GM18870 (cell line): ENCODE data around the gene CDH23.

Experiments
- ATAC-seq: cut with Tn5 transposase; IDR thresholded peaks from one replicate; pipeline ENCODE4 v1.9.1; 2021; ENCODE audit warnings: moderate library complexity; ENCODE audit not compliant: unreplicated experiment

The CDH23 gene

DNA sequence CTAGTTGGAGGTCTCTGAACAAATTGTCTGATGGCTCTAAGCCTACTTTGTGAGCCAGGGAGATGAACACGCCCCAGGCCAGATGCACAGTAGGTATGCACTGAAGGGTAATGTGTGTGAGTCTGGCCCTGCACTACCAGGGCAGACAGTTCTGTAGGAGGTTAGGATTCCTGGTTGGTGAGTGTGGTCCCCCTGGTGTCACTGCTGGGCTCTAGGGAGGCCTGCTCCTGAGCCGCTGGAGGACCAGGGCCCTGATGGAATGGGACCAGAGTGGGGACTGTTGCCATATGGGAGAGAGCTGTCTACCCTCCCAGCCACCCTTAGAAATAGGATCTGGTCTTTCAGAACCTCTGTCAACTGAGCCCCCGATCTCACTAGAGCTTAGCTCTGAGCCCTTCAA, 42.0 kb downstream of the CDH23 start:
- no peak for ATAC-seq

GRCh38 chr10:71439670-71440425, 43.1 kb downstream of the CDH23 start:
- no peak for ATAC-seq

GRCh38 chr10:71440506-71441035, 43.9 kb downstream of the CDH23 start:
- no peak for ATAC-seq

- ATAC-seq: no peak
Observed at GRCh38 chr10:71442000-71442399, 45.3 kb downstream of the CDH23 start.

DNA sequence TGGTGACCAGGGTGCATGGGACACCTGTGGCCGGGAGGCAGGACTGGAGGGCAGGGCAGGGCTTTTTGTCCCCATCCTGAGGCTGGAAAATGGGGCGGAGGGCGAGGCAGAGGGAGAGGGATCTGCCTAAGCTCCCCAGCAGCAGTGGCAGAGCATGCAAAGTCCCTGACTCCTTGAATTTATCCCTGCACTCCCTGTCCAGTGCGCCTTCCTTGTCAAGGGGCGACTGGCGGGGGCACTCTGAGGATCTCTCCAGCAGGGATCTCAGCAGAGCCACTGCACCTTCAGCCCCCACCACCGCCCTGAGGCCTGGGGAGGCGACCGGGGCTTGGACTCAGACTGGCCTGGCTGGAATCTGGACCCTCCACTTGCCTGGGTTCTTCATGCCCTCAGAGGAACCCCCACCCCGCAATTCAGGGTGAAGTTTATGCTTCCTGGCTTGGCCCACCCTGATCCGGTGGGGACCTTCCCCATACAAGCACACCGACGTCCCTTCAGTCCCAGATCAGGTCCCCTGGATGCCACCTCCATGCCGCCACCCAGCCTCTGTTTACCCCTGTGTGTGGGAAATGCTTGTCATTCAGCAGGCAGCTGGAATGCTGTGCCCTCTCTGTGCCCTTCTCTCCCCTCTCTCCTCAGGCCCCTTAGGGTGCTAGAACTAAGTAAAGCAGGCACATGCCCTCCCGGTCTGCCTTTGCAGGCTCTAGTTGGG, 46.3 kb downstream of the CDH23 start:
- ATAC-seq: no peak

DNA sequence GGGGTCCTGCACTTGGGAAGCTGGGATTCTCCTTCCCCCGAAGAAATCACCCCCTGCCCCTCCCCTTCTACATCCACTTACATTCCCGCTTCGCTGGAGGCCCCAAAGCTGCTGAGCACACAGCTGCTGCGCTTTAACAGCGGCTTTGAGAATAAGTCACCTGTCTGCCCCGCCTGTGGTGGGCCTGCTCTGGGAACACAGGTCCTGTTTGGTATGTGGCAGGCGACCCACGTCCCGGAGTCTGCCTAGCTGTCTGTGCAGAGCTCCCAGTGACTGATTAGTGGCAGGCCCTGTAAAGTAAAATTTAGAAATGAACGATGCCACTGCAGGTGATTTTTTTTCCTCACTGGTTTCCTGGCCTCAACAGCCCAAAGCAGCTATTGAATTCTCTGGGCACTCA, 47.0 kb downstream of the CDH23 start:
- ATAC-seq: no peak

DNA sequence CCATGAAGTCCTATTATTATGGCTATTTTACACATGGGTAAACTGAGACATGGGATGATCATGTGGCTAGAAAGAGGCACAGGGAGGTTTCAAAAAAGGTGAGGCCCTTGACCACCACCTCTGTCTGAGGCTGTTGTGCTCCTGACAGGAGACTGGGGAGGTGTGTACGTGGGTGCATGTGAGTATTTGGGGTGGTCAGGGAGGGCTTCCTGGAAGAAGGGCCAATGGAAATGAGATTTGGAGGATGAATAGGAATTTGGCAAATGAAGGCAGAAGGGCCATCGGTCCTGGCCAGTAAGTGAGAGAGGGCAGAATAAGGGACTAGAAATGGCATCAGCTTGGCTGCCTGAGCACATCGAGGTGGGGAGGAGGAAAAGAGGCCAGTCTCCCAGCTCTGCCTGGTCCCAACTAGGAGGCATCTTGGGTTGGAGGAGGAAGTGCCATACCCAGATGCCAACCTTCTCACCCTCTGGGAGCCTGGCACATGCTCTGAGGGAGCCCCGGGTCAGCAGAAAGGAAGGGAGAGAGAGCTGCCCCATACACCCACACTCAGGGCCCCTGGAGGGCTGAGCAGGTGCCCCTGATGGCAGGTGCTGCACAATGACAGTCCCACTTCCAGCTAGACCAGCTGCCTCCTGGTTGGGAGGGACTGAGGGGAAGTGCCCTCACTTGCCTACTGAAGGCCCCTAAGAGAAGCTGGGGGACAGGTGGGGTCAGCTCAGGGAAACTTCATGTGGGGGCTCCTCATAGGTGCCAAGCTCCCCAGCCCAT, 47.7 kb downstream of the CDH23 start:
- ATAC-seq: no peak

- ATAC-seq: no peak
Observed at GRCh38 chr10:71447676-71448075, 51.0 kb downstream of the CDH23 start.

DNA sequence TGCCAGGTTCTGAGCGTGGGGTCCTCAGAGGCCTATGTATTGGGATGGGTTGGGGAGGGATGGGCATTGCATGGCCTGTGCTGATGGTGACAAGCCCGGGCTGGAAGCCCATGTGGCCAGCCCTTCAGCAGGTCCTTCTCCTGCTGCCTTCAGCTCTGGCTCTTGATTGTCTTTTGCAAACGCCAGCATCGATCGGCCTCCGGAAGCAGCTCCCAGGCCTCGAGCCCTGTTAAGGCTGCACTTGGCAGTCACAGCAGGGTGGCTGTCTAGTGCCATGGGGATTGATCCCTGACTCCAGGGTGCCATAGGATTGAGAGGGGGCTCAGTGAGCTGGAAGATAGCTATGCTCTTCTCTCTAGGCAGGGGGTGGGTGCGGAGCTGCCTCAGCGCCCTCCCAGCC, 51.4 kb downstream of the CDH23 start:
- no peak for ATAC-seq

GRCh38 chr10:71449026-71449425, 52.3 kb downstream of the CDH23 start:
- ATAC-seq: no peak

GRCh38 chr10:71451754-71452153, 55.0 kb downstream of the CDH23 start:
- no peak for ATAC-seq

- no peak for ATAC-seq
Observed at GRCh38 chr10:71453186-71453585, 56.5 kb downstream of the CDH23 start.

- no peak for ATAC-seq
Observed at GRCh38 chr10:71454347-71454746, 57.6 kb downstream of the CDH23 start.

DNA sequence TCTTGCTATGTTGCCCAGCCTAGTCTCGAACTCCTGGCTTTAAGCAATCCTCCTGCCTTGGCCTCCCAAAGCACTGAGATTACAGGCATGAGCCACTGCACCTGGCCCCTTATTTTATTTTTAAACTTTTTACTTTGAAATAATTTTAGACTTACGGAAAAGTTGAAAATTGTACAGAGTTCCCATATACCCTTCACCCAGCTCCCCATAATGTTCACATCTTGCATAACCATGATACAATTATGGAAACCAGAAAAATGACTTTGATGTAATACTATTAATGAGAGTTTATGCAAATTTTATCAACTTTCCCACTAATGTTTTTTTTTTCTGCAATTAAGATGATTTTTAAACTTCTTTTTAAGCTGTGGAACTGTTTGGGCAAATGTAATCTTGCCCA, 58.3 kb downstream of the CDH23 start:
- ATAC-seq: no peak

DNA sequence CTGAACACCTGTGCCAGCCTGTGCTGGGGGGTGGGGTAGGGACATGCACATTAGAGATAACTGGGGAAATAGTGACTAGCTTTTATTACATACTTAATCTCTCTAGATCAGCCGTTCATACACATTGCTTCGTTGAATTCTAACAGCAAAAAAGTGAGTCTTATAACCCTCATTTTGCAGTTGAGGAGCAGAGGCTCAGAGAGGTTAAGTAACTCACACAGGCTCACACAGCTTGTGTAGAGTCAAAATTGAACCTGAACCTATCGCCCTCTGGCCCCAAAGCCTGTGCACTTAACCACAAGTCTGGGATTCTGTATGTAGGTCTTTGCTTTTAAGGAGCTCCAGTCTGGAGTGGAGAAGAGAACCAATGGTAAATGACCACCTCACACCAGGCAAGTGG, 59.9 kb downstream of the CDH23 start:
- no peak for ATAC-seq

- ATAC-seq: no peak
Observed at GRCh38 chr10:71457908-71458307, 61.2 kb downstream of the CDH23 start.

DNA sequence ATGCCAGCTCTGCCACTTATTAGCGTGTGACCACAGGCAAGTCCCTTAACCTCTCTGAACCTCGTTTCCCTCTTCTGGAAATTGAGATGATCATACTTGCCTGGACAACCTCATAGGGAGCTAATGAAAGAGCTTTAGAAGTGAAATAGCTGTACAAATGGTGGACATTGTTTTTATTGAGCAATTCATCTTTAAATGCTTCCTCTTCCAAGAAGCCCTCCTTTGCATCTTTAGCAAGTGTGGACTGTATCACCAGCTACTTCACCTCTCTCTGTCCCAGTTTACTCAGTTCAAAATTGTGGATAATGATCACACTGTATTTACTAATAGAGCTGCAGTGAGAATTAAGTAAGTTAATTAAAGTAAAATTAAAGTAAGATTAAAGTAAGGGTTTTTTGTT, 61.7 kb downstream of the CDH23 start:
- ATAC-seq: no peak

DNA sequence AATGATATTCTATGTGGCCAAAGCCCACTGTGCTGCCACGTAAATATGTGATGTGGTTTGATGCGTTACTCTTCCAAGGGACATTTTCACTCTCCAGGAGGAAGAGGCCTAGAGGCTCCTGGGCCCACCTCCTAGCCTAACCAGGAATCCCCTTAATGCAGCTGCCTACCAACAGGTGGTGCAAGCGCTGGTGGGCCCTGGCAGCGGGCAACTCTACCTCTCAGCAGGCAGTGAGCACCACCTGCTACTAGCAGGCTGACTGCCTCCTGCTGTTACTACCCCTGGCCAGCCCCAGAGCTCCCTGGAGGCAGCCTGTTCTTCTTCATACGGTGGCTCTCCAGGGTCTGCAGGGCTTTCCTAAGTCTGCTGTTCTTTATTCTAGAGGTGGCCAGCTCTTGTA, 62.8 kb downstream of the CDH23 start:
- no peak for ATAC-seq

DNA sequence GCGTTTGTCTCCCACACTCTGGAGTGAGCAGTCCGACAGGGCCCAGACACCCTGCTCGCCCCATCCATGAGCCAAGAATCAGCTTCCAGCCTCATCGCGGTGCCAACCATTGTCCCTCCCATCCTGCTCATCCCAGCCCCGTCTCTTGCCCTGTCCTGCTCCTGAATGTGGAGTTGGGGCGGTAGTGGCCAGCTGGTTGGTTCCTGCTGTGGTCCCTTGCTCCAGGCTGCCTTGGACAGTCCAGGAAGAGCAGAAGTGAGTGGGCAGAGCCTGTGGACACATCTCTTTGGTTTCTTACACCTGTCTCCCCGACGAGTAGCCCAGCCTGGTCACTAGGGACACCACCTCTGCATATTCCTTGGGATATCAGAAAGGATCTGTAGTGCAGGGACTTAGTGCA, 63.9 kb downstream of the CDH23 start:
- ATAC-seq: no peak

GRCh38 chr10:71461457-71461856, 64.7 kb downstream of the CDH23 start:
- ATAC-seq: no peak

GRCh38 chr10:71462062-71462935, 65.6 kb downstream of the CDH23 start:
- no peak for ATAC-seq
